ENCODE results near the gene ZNF557.
"Not testable (repeated sequence)": the region's sequence is repeated elsewhere in the genome, so short reads cannot be mapped to it uniquely, and the experiment has no call there.

ZNF557 gene

GRCh38 chr19:7069042-7069903 lies at the start of gene ZNF557:
Gene ZNF557 (plus strand): TSS chr19:7069703. CDS start chr19:7075075, 5,372 bp downstream.
- DNase-seq (ENCODE audit: low spot score) = peak; percentile 98
- no peak for TF ChIP-seq CTCF (IDR thresholded peaks at IDR 0.05; ENCODE audit: extremely low read depth, insufficient read depth, missing control alignments)
- in situ Hi-C loops (cut with MboI; ENCODE audit: low pct_unique_long_range_greater_than_20kb, low sequenced_read_pairs, unreplicated experiment) = no loop called here

- in situ Hi-C loops (cut with MboI; ENCODE audit: low pct_unique_long_range_greater_than_20kb, low sequenced_read_pairs, unreplicated experiment); DNase-seq (ENCODE audit: low spot score): not testable (repeated sequence)
These were observed 48.2 kb upstream of the ZNF557 start, which contains the start of gene MBD3L2B for GRCh38 chr19:7021331-7021730. Gene MBD3L2B (minus strand): TSS chr19:7021431. CDS start chr19:7021397, 34 bp downstream.

DNA sequence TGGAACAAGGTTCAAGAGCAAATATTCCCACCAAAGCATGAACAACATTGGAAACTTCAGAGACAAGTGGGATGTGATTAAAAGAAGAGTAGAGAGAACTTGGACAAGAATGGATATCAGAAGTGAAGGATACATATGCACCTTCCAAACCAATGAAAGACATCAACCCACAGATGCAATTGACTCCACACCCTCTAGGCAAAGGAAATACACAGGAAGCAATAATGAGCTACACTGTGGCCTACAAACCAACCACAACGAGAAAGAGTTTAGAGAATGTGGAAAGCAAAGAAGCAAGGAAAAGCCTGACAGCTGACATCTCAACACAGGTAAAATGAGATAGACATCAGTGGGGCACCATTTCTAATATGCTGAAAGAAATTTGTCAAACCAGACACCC lies 40.7 kb upstream of the ZNF557 start:
- in situ Hi-C loops (cut with MboI; ENCODE audit: low pct_unique_long_range_greater_than_20kb, low sequenced_read_pairs, unreplicated experiment); DNase-seq (ENCODE audit: low spot score): not testable (repeated sequence)

- in situ Hi-C loops (cut with MboI; ENCODE audit: low pct_unique_long_range_greater_than_20kb, low sequenced_read_pairs, unreplicated experiment); DNase-seq (ENCODE audit: low spot score): not testable (repeated sequence)
These were observed 39.2 kb upstream of the ZNF557 start, which contains the start of gene MBD3L5 for GRCh38 chr19:7030278-7030677. Gene MBD3L5 (plus strand): TSS chr19:7030578. CDS start chr19:7030612, 34 bp downstream.

GRCh38 chr19:7040079-7040478 lies 29.4 kb upstream of the ZNF557 start, which contains the start of gene MBD3L4:
Gene MBD3L4 (minus strand): TSS chr19:7040179. CDS start chr19:7040144, 35 bp downstream.
- in situ Hi-C loops (cut with MboI; ENCODE audit: low pct_unique_long_range_greater_than_20kb, low sequenced_read_pairs, unreplicated experiment) = not testable (repeated sequence)

GRCh38 chr19:7041563-7041962 lies 27.9 kb upstream of the ZNF557 start:
- DNase-seq (ENCODE audit: low spot score); in situ Hi-C loops (cut with MboI; ENCODE audit: low pct_unique_long_range_greater_than_20kb, low sequenced_read_pairs, unreplicated experiment): not testable (repeated sequence)

More at GRCh38 chr19:7040079-7040478, 29.4 kb upstream of the ZNF557 start, which contains the start of gene MBD3L4:
- DNase-seq (ENCODE audit: low spot score) = not testable (repeated sequence)

- not testable (repeated sequence) for DNase-seq (ENCODE audit: low spot score)
These were observed 20.5 kb upstream of the ZNF557 start, which contains the start of gene MBD3L2 for GRCh38 chr19:7049021-7049420. Gene MBD3L2 (plus strand): TSS chr19:7049321. CDS start chr19:7049374, 53 bp downstream.

DNA sequence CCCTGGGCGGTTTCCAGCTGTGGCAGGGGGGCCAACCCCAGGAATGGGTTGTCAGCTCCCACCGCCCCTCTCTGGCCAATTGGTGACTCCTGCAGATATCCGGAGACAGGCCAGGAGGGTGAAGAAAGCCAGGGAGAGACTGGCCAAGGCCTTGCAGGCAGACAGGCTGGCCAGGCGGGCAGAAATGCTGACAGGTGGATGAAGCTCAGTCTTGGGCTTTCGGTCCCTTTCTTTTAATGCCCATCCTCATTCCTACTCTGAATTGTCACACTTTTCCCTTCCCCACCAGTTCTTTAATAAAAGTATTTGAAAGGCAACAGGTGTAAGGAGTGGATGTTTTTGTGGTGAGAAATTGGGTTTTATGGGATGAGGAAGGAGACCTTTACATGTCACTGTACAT lies 18.1 kb upstream of the ZNF557 start:
- DNase-seq (ENCODE audit: low spot score); in situ Hi-C loops (cut with MboI; ENCODE audit: low pct_unique_long_range_greater_than_20kb, low sequenced_read_pairs, unreplicated experiment): not testable (repeated sequence)

More at GRCh38 chr19:7049021-7049420, 20.5 kb upstream of the ZNF557 start, which contains the start of gene MBD3L2:
- in situ Hi-C loops (cut with MboI; ENCODE audit: low pct_unique_long_range_greater_than_20kb, low sequenced_read_pairs, unreplicated experiment) = not testable (repeated sequence)

DNA sequence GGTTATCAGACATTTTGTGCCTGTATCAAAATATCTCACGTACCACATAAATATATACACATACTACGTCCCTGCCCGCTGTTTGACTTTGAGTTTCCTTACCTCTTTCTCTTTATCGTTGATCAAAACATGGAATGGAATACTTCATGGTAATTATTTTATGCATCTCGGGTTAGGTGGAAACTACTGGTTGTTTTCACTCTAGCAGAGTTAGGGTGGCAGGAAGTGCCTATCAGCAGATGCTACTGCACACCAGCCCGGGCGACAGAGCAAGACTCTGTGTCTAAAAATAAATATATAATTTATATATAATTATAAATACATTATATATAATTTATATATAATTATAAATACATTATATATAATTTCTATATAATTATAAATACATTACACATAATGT lies 16.6 kb upstream of the ZNF557 start:
- in situ Hi-C loops (cut with MboI; ENCODE audit: low pct_unique_long_range_greater_than_20kb, low sequenced_read_pairs, unreplicated experiment); DNase-seq (ENCODE audit: low spot score): not testable (repeated sequence)

DNA sequence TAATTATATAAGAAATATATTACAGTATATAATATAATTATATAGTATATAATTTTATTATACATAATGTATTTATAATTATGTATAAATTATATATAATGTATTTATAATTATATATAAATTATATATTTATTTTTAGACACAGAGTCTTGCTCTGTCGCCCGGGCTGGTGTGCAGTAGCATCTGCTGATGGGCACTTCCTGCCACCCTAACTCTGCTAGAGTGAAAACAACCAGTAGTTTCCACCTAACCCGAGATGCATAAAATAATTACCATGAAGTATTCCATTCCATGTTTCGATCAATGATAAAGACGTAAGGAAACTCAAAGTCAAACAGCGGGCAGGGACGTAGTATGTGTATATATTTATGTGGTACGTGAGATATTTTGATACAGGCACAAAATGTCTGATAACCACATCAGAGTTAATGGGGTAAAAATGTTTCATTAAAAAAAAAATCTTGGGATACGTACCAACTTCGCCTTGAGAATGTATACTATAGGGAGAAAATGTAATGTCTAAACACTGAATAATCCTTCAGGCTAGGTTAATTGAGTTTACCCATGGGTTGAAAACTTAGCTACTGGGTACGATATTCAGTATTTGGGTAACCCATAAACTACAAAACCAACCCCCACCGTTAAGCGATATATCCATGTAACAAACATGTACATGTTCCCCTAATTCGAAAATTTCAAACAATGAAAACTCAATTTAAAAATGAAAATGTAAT lies 14.7 kb upstream of the ZNF557 start:
- DNase-seq (ENCODE audit: low spot score); in situ Hi-C loops (cut with MboI; ENCODE audit: low pct_unique_long_range_greater_than_20kb, low sequenced_read_pairs, unreplicated experiment): not testable (repeated sequence)

DNA sequence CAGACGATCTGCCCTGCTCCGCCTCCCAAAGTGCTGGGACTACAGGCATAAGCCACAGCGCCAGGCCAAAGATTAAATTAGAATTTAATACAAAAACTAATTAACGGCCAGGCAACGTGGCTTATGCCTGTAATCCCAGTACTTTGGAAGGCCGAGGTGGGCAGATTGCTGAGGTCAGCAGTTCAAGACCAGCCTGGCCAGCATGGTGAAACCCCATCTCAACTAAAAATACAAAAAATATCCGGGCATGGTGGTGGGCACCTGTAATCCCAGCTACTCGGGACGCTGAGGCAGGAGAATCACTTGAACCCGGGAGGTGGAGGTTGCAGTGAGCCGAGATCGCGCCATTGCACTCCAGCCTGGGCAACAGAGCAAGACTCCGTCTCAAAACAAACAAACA lies 13.8 kb upstream of the ZNF557 start:
- DNase-seq (ENCODE audit: low spot score); in situ Hi-C loops (cut with MboI; ENCODE audit: low pct_unique_long_range_greater_than_20kb, low sequenced_read_pairs, unreplicated experiment): not testable (repeated sequence)

DNA sequence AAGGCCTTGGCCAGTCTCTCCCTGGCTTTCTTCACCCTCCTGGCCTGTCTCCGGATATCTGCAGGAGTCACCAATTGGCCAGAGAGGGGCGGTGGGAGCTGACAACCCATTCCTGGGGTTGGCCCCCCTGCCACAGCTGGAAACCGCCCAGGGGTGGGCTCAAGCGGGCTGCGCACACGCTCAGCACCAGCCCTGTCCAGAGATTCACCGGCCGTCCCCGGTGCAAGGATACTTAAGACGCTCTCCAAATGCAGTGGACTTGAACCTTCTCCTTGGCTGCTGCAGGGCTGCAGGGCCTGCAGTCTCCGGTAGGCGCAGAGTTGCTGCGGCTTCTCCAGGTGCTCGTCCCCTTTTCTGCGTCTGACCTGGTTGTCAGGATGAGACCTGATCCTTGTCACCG lies 13.1 kb upstream of the ZNF557 start:
- DNase-seq (ENCODE audit: low spot score); in situ Hi-C loops (cut with MboI; ENCODE audit: low pct_unique_long_range_greater_than_20kb, low sequenced_read_pairs, unreplicated experiment): not testable (repeated sequence)

DNA sequence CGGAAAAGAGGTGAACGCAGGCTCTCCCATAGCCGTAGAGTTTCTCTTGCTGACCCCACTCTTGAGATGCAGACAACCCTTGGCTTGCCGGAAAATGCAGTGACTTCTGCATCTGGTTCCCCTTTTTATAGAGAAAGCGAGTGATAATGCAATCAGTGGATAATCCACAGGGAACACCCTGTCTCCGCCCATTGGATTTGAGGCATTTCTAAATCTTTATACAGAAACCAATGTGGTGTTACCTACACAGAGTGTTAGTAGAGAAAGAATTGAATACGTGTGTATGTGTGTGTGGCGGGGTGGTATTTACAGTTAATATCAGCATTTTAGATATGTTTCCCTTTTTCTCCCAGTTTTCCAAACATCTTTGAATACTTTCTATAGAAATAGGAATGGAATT lies 10.9 kb upstream of the ZNF557 start, which contains the start of gene MBD3L3:
Gene MBD3L3, minus strand, starts transcription at position 101 of the 400 bp plus-strand sequence. Its CDS starts 71 bp downstream, at position 30.
- in situ Hi-C loops (cut with MboI; ENCODE audit: low pct_unique_long_range_greater_than_20kb, low sequenced_read_pairs, unreplicated experiment); DNase-seq (ENCODE audit: low spot score): not testable (repeated sequence)

DNA sequence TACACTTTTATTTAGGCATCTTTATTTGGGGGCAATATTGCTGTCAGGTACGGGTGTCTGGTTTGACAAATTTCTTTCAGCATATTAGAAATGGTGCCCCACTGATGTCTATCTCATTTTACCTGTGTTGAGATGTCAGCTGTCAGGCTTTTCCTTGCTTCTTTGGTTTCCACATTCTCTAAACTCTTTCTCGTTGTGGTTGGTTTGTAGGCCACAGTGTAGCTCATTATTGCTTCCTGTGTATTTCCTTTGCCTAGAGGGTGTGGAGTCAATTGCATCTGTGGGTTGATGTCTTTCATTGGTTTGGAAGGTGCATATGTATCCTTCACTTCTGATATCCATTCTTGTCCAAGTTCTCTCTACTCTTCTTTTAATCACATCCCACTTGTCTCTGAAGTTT lies 9.5 kb upstream of the ZNF557 start:
- in situ Hi-C loops (cut with MboI; ENCODE audit: low pct_unique_long_range_greater_than_20kb, low sequenced_read_pairs, unreplicated experiment) = not testable (repeated sequence)

More for the DNA sequence above, 9.5 kb upstream of the ZNF557 start:
- not testable (repeated sequence) for DNase-seq (ENCODE audit: low spot score)

Measured in GM13977 (cell line).